Hepatocyte (in vitro differentiated cells): ENCODE measurements around the gene PIK3C2G.

Experiments
- EZH2 ChIP-seq: fragments of 200-600 bp; sonication (generic); IDR thresholded peaks from 2 replicates; pipeline ENCODE4 v1.6.1; 2016; ENCODE audit warnings: antibody characterized with exemption, mild to moderate bottlenecking, borderline replicate concordance
- TF ChIP-seq, protein P1 (sequence below): fragments of 200-600 bp; sonication (generic); IDR thresholded peaks from 2 replicates; pipeline ENCODE4 v1.5.1; 2016; ENCODE audit warnings: antibody characterized with exemption, mild to moderate bottlenecking; ENCODE audit not compliant: poor library complexity

- TF ChIP-seq, protein P1, sequence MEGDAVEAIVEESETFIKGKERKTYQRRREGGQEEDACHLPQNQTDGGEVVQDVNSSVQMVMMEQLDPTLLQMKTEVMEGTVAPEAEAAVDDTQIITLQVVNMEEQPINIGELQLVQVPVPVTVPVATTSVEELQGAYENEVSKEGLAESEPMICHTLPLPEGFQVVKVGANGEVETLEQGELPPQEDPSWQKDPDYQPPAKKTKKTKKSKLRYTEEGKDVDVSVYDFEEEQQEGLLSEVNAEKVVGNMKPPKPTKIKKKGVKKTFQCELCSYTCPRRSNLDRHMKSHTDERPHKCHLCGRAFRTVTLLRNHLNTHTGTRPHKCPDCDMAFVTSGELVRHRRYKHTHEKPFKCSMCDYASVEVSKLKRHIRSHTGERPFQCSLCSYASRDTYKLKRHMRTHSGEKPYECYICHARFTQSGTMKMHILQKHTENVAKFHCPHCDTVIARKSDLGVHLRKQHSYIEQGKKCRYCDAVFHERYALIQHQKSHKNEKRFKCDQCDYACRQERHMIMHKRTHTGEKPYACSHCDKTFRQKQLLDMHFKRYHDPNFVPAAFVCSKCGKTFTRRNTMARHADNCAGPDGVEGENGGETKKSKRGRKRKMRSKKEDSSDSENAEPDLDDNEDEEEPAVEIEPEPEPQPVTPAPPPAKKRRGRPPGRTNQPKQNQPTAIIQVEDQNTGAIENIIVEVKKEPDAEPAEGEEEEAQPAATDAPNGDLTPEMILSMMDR, result no peak
- TF ChIP-seq EZH2, result no peak
Measured at GRCh38 chr12:18262514-18262913, 1.2 kb downstream of the PIK3C2G start.
